Small intestine (tissue), 7 donors: ENCODE measurements around the gene NFKB1. TPM values are rescaled to one million over a fixed set of nuclear protein-coding genes. Genes with fewer than 3 reads are reported as not detected.
A peak's percentile ranks its signal among the peaks of the same experiment; 100 is the strongest.

Source experiments
- DNase-seq, 2 donors: peaks; one replicate each; pipeline versions ENCODE4 v3.0.0 to v3.0.0-alpha.2; 2013
- FAIRE-seq: peaks from 2 replicates; lab custom pipeline; 2012; peaks lifted over from hg19 to GRCh38; lab: Jason Lieb, UNC
- H3K27ac ChIP-seq, 3 donors: one replicate each; pipeline ENCODE4 v1.5.1; 2013; ENCODE audit warnings: low read length in 2 of 3, mild to moderate bottlenecking in 2 of 3, control low read depth in 1 of 3, inconsistent platforms in 1 of 3, low read depth in 1 of 3, moderate library complexity in 1 of 3
- H3K27me3 ChIP-seq, 3 donors: one replicate each; pipeline ENCODE4 v1.6.1; 2013; ENCODE audit warnings: low read length in 3 of 3, inconsistent platforms in 1 of 3; ENCODE audit not compliant: control insufficient read depth in 3 of 3, insufficient read depth in 3 of 3
- H3K36me3 ChIP-seq, 3 donors: one replicate each; pipeline ENCODE4 v1.6.1; 2013; ENCODE audit warnings: low read length in 3 of 3, inconsistent platforms in 1 of 3, low read depth in 1 of 3, mild to moderate bottlenecking in 1 of 3, moderate library complexity in 1 of 3; ENCODE audit not compliant: control insufficient read depth in 3 of 3, insufficient read depth in 2 of 3
- H3K4me1 ChIP-seq, 3 donors: one replicate each; pipeline ENCODE4 v1.6.1; 2013; ENCODE audit warnings: low read length in 2 of 3, inconsistent platforms in 1 of 3, low read depth in 1 of 3, mild to moderate bottlenecking in 1 of 3, moderate library complexity in 1 of 3; ENCODE audit not compliant: control insufficient read depth in 3 of 3, insufficient read depth in 2 of 3
- H3K4me3 ChIP-seq, 3 donors: one replicate each; pipeline ENCODE4 v1.5.1; 2013; ENCODE audit warnings: low read length in 3 of 3, control low read depth in 1 of 3, inconsistent platforms in 1 of 3, low read depth in 1 of 3, mild to moderate bottlenecking in 1 of 3, moderate library complexity in 1 of 3
- H3K9me3 ChIP-seq, 2 donors: one replicate each; pipeline ENCODE4 v1.6.1; 2013; ENCODE audit warnings: low read depth in 1 of 2, low read length in 1 of 2; ENCODE audit not compliant: control insufficient read depth in 2 of 2, insufficient read depth in 1 of 2
- WGBS, 3 donors: extraction: QIAGEN DNeasy Blood & Tissue Kit; methylation state at CpG; one replicate each; pipeline ENCODE4 v1.1.7; 2013; 5-methylcytosine and 5-hydroxymethylcytosine counted together
- polyA plus RNA-seq, 4 donors: library from polyadenylated mRNA; stranded (reverse) in 3 of 4; unstranded in 1 of 4; fragments of 200-250 nt in 3 of 4; fragments of 120-200 nt in 1 of 4; gene quantifications; one replicate each; pipeline versions ENCODE4 v1.2.1 to v1.2.3, GENCODE V29; 2013
- donor health status: healthy with polysubstance abuse.
- donor health status: control.
- donor health status: control.
- donor health status: Bipolar disorder and iron deficiency.
- donor health status: healthy.

NFKB1 gene
- polyA plus RNA-seq, 4 donors = 12.7 to 29.6 (median 17.9) TPM

- Histone ChIP-seq H3K4me3 (no peak overlapping the region), H3K4me1 (peaks cover 0 to 8% (median 0%) of the 10 kb centered on the region in 3 donors), H3K36me3 (peaks cover 0 to 2% (median 0%) of the 10 kb centered on the region in 3 donors), H3K27me3 (no peaks in the 10 kb centered on the region), H3K27ac (no peak overlapping the region), H3K9me3 (no peaks in the 10 kb centered on the region)
- WGBS, 3 donors = 97 to 100% (median 98%) methylated on average over 1 of the region's 1 CpG
- DNase-seq = no peak
- FAIRE-seq = no peak
Measured at GRCh38 chr4:102525504-102525903, 24.3 kb downstream of the NFKB1 start.

- WGBS, 3 donors = 89 to 95% (median 95%) methylated on average over 4 of the region's 4 CpGs
- H3K4me1 ChIP-seq = peaks cover 0 to 5% (median 0%) of the 10 kb centered on the region in 3 donors
- no peak for DNase-seq
- peaks cover 0 to 2% (median 0%) of the 10 kb centered on the region in 3 donors for H3K36me3 ChIP-seq
- H3K27me3 ChIP-seq = no peaks in the 10 kb centered on the region
- no peak overlapping the region for H3K27ac ChIP-seq
- no peaks in the 10 kb centered on the region for H3K9me3 ChIP-seq
- FAIRE-seq = no peak
- H3K4me3 ChIP-seq = no peak overlapping the region
Measured at GRCh38 chr4:102526532-102526931, 25.4 kb downstream of the NFKB1 start.

DNA sequence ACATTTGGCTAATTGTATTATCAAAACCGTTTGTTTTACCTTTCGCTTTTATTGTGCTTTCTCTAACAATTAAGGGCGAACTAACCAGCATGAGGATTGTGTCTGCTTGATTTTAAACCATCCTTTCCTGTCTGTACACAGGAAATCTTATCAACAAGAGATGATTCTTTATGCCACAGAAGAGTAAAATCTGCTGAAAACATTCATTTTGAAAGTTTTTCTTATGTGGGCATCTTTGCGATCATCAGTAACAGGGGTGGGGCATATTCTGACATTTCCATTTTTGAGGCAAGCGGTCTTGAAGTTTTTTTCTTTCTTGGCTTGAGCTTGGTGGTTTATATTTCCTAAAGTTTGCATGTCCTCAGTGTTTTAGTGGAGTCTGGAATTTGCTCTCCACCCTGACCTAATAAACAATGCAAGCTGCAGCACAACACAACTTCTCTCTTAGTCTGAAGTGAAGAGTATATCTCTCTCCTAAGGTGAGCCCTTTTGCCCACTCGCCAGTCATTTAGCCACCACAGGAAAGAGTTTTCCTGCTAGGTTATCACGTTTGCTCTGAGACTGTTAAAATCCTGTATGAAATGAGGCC is 26.6 kb downstream of the NFKB1 start:
- no peak overlapping the region for H3K27ac ChIP-seq
- no peak for FAIRE-seq
- H3K9me3 ChIP-seq = no peaks in the 10 kb centered on the region
- peaks cover 0 to 4% (median 0%) of the 10 kb centered on the region in 3 donors for H3K4me1 ChIP-seq
- peaks cover 0 to 2% (median 0%) of the 10 kb centered on the region in 3 donors for H3K36me3 ChIP-seq
- no peaks in the 10 kb centered on the region for H3K27me3 ChIP-seq
- 54 to 75% (median 57%) methylated on average over 7 of the region's 7 CpGs for WGBS, 3 donors
- DNase-seq = no peak
- H3K4me3 ChIP-seq = no peak overlapping the region

DNA sequence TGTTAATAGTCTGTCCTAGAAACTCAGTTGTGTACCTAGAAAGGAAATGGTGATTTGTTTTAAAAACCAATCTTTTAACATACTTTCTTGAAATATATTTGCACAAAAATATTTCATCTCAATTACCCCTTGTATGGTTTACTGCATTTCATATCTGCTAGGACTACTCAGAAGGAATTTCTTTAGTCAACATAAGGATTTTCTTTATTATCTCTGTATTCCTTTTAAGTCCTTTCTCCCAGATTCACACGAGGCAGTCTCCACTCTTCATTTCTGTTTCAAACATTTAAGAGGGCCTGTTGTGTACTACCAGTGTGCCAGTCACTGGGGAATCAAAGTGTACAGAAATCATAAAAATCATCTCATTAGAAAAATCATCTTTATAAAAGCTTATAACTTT is 28.8 kb downstream of the NFKB1 start:
- Histone ChIP-seq H3K36me3 (peaks cover 0 to 2% (median 2%) of the 10 kb centered on the region in 3 donors), H3K4me1 (no peaks in the 10 kb centered on the region), H3K27ac (no peak overlapping the region), H3K27me3 (no peaks in the 10 kb centered on the region), H3K4me3 (no peak overlapping the region), H3K9me3 (no peaks in the 10 kb centered on the region)
- DNase-seq (no peak), FAIRE-seq (no peak)
- WGBS, 3 donors = 45 to 55% (median 50%) methylated on average over 1 of the region's 1 CpG

DNA sequence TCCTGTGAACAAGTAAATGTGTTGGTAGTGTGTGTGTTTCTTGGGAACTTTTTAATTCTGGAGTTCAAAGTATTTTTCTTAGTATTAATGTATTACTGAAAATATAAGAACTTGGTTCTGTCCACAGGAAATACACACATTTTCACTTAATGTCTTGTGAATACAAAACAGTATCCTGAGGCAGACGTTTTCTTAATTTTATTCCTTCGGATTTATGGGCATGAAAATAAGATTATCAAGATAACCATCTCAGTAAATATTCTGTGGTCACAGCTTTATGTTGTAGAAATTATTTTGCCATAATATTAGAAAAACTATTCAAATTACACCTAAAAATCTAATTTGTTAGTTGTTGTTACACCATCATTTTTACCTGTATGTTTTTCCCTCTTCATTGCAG is 29.8 kb downstream of the NFKB1 start:
- no peaks in the 10 kb centered on the region for H3K4me1 ChIP-seq
- H3K36me3 ChIP-seq = peaks cover 0 to 2% (median 0%) of the 10 kb centered on the region in 3 donors
- FAIRE-seq (peak; percentile 30), DNase-seq (no peak)
- WGBS, 3 donors = 87 to 90% (median 89%) methylated on average over 2 of the region's 2 CpGs
- no peak overlapping the region for H3K4me3 ChIP-seq
- H3K27me3 ChIP-seq = no peaks in the 10 kb centered on the region
- H3K9me3 ChIP-seq = no peaks in the 10 kb centered on the region
- H3K27ac ChIP-seq = no peak overlapping the region

DNA sequence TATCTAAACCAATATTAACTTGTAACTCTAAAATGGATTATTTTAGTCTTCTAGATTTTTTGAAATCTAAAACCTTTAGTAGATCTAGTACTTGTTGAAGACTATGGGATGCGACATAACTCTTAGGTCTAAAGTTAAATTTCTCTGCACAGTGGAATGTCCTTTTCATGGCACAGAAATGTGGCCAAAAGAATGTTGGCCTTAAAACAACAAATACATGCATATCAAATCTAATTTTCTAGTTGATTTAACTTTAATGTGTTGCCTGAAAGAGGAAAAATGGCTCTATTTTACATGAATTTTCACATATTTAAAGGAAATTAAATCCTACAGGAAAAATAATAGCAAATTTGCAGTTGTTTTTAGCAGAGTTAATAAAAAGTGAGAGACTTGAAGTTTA is 30.3 kb downstream of the NFKB1 start:
- no peaks in the 10 kb centered on the region for H3K9me3 ChIP-seq
- no peak overlapping the region for H3K27ac ChIP-seq
- no peak overlapping the region for H3K4me3 ChIP-seq
- DNase-seq = no peak
- H3K27me3 ChIP-seq = no peaks in the 10 kb centered on the region
- H3K4me1 ChIP-seq = no peaks in the 10 kb centered on the region
- WGBS, 3 donors = 95 to 98% (median 96%) methylated on average over 1 of the region's 1 CpG
- no peak for FAIRE-seq
- peaks cover 0 to 2% (median 0%) of the 10 kb centered on the region in 3 donors for H3K36me3 ChIP-seq

- Histone ChIP-seq H3K9me3 (no peaks in the 10 kb centered on the region), H3K27me3 (no peaks in the 10 kb centered on the region), H3K27ac (peak overlapping the region in 1 of 3 donors; percentile 20), H3K36me3 (peaks cover 0 to 3% (median 0%) of the 10 kb centered on the region in 3 donors), H3K4me1 (no peaks in the 10 kb centered on the region), H3K4me3 (no peak overlapping the region)
- WGBS, 3 donors = 78 to 87% (median 86%) methylated on average over 4 of the region's 4 CpGs
- DNase-seq (no peak), FAIRE-seq (no peak)
Measured at GRCh38 chr4:102533348-102533747, 32.2 kb downstream of the NFKB1 start.

GRCh38 chr4:102533904-102534303 is 32.7 kb downstream of the NFKB1 start:
- H3K4me1 ChIP-seq = no peaks in the 10 kb centered on the region
- no peak overlapping the region for H3K4me3 ChIP-seq
- DNase-seq = no peak
- H3K27ac ChIP-seq = no peak overlapping the region
- peaks cover 0 to 5% (median 2%) of the 10 kb centered on the region in 3 donors for H3K36me3 ChIP-seq
- H3K9me3 ChIP-seq = no peaks in the 10 kb centered on the region
- WGBS, 3 donors = 95 to 98% (median 96%) methylated on average over 2 of the region's 2 CpGs
- H3K27me3 ChIP-seq = no peaks in the 10 kb centered on the region
- no peak for FAIRE-seq

GRCh38 chr4:102534845-102535244 is 33.7 kb downstream of the NFKB1 start:
- Histone ChIP-seq H3K36me3 (peaks cover 0 to 5% (median 4%) of the 10 kb centered on the region in 3 donors), H3K4me1 (no peaks in the 10 kb centered on the region), H3K27me3 (no peaks in the 10 kb centered on the region), H3K9me3 (no peaks in the 10 kb centered on the region), H3K4me3 (no peak overlapping the region), H3K27ac (no peak overlapping the region)
- no peak for DNase-seq
- WGBS, 3 donors = 82 to 94% (median 84%) methylated on average over 2 of the region's 2 CpGs
- FAIRE-seq = no peak
